Sigmoid colon (tissue), 4 donors: ENCODE measurements around the gene FGD5.

Source experiments
- EP300 ChIP-seq, 4 donors: sonication (generic); formaldehyde crosslinking; IDR thresholded peaks; one replicate each; pipeline ENCODE4 v1.6.1; 2017; ENCODE audit warnings: antibody characterized with exemption in 4 of 4
- POLR2A ChIP-seq, 2 donors: fragments of 450-650 bp; IDR thresholded peaks; one replicate each; pipeline ENCODE4 v1.6.1; 2016; ENCODE audit warnings: antibody characterized with exemption in 2 of 2, mild to moderate bottlenecking in 2 of 2, moderate library complexity in 2 of 2

DNA sequence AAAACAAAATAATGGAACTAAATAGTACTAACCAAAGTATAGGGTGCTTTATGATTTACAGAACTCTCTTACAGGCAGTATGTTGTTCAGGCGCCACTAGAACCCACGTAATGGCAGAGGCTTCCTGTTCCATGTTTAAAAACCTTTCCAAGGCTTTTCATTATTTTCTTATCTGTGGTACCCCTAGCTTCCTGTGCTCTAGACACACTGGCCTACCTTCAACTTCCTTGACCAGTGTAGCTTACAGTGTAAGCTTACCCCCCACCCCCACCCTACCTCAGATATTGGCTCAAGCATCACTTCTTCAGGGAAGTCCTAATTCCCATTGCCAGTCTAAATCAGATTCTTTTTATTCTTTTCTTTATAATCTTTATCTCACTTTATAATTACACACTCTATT, 131.5 kb downstream of the FGD5 start:
- TF ChIP-seq EP300 (IDR thresholded peaks at IDR 0.05) (no peak), POLR2A (IDR thresholded peaks at IDR 0.05) (no peak)
